Measurements from ENCODE around the gene ARHGAP26.
"Not testable (repeated sequence)": the region's sequence is repeated elsewhere in the genome, so short reads cannot be mapped to it uniquely, and the experiment has no call there.

ARHGAP26 gene

GRCh38 chr5:142926549-142926948 lies 156.4 kb downstream of the ARHGAP26 start:
- no peak for DNase-seq (ENCODE audit: low read depth in 4 of 4, low spot score in 1 of 4)

- DNase-seq (ENCODE audit: low read depth in 4 of 4, low spot score in 1 of 4) = not testable (repeated sequence)
Observed at GRCh38 chr5:142928999-142929398, 158.8 kb downstream of the ARHGAP26 start.

GRCh38 chr5:142929587-142929986 lies 159.4 kb downstream of the ARHGAP26 start:
- no peak for DNase-seq (ENCODE audit: low read depth in 4 of 4, low spot score in 1 of 4)

- no peak for DNase-seq (ENCODE audit: low read depth in 4 of 4, low spot score in 1 of 4)
Observed at GRCh38 chr5:142930395-142931110, 160.4 kb downstream of the ARHGAP26 start.

- no peak for DNase-seq (ENCODE audit: low read depth in 4 of 4, low spot score in 1 of 4)
Observed at GRCh38 chr5:142931896-142932686, 161.9 kb downstream of the ARHGAP26 start.

GRCh38 chr5:142934051-142934762 lies 164.0 kb downstream of the ARHGAP26 start:
- no peak for DNase-seq (ENCODE audit: low read depth in 4 of 4, low spot score in 1 of 4)

GRCh38 chr5:142935014-142935413 lies 164.8 kb downstream of the ARHGAP26 start:
- DNase-seq (ENCODE audit: low read depth in 4 of 4, low spot score in 1 of 4) = no peak

- no peak for DNase-seq (ENCODE audit: low read depth in 4 of 4, low spot score in 1 of 4)
Observed at GRCh38 chr5:142937374-142937773, 167.2 kb downstream of the ARHGAP26 start.

- no peak for DNase-seq (ENCODE audit: low read depth in 4 of 4, low spot score in 1 of 4)
Observed at GRCh38 chr5:142938266-142938880, 168.2 kb downstream of the ARHGAP26 start.

GRCh38 chr5:142939006-142939405 lies 168.8 kb downstream of the ARHGAP26 start:
- no peak for DNase-seq (ENCODE audit: low read depth in 4 of 4, low spot score in 1 of 4)

- no peak for DNase-seq (ENCODE audit: low read depth in 4 of 4, low spot score in 1 of 4)
Observed at GRCh38 chr5:142939884-142940283, 169.7 kb downstream of the ARHGAP26 start.

GRCh38 chr5:142941245-142941644 lies 171.1 kb downstream of the ARHGAP26 start:
- DNase-seq (ENCODE audit: low read depth in 4 of 4, low spot score in 1 of 4) = no peak

GRCh38 chr5:142942901-142943300 lies 172.7 kb downstream of the ARHGAP26 start:
- no peak for DNase-seq (ENCODE audit: low read depth in 4 of 4, low spot score in 1 of 4)

- no peak for DNase-seq (ENCODE audit: low read depth in 4 of 4, low spot score in 1 of 4)
Observed at GRCh38 chr5:142944140-142944539, 174.0 kb downstream of the ARHGAP26 start.

- no peak for DNase-seq (ENCODE audit: low read depth in 4 of 4, low spot score in 1 of 4)
Observed at GRCh38 chr5:142945321-142945720, 175.1 kb downstream of the ARHGAP26 start.

GRCh38 chr5:142945845-142946244 lies 175.7 kb downstream of the ARHGAP26 start:
- DNase-seq (ENCODE audit: low read depth in 4 of 4, low spot score in 1 of 4) = no peak

GRCh38 chr5:142946547-142947426 lies 176.6 kb downstream of the ARHGAP26 start:
- no peak for DNase-seq (ENCODE audit: low read depth in 4 of 4, low spot score in 1 of 4)

- no peak for DNase-seq (ENCODE audit: low read depth in 4 of 4, low spot score in 1 of 4)
Observed at GRCh38 chr5:142947427-142947709, 177.2 kb downstream of the ARHGAP26 start.

- no peak for DNase-seq (ENCODE audit: low read depth in 4 of 4, low spot score in 1 of 4)
Observed at GRCh38 chr5:142952229-142952628, 182.1 kb downstream of the ARHGAP26 start.

GRCh38 chr5:142952871-142953270 lies 182.7 kb downstream of the ARHGAP26 start:
- DNase-seq (ENCODE audit: low read depth in 4 of 4, low spot score in 1 of 4) = not testable (repeated sequence)

GRCh38 chr5:142954455-142954854 lies 184.3 kb downstream of the ARHGAP26 start:
- DNase-seq (ENCODE audit: low read depth in 4 of 4, low spot score in 1 of 4) = no peak
